ENCODE measurements around the gene PRAC2. TPM values are rescaled to one million over a fixed set of nuclear protein-coding genes. Genes with fewer than 3 reads are reported as not detected.

The PRAC2 gene
- total RNA-seq, 1 experiment from 2014 or later, result 40.8 TPM

Other genes starting within 250 kb of the PRAC2 start
- 4.5 and 6.4 TPM in 2 replicates for gene HOXB1, start 192.2 kb upstream of the PRAC2 start, total RNA-seq (2014; rRNA removed; shearing (Covaris generic))
- gene HOXB2, start 178.1 kb upstream of the PRAC2 start, total RNA-seq (2014; rRNA removed; shearing (Covaris generic)), result 11.8 and 16.1 TPM in 2 replicates
- 0.03 TPM in 1 of 2 replicates, not detected in the other for gene HOXB4, start 144.8 kb upstream of the PRAC2 start, total RNA-seq (2014; rRNA removed; shearing (Covaris generic))
- 4.5 and 6.8 TPM in 2 replicates for gene HOXB3, start 132.9 kb upstream of the PRAC2 start, total RNA-seq (2014; rRNA removed; shearing (Covaris generic))
- not detected in 2 replicates for gene HOXB5, start 129.4 kb upstream of the PRAC2 start, total RNA-seq (2014; rRNA removed; shearing (Covaris generic))
- not detected in 2 replicates for gene HOXB6, start 118.2 kb upstream of the PRAC2 start, total RNA-seq (2014; rRNA removed; shearing (Covaris generic))
- 0.45 TPM in 1 of 2 replicates, not detected in the other for gene HOXB7, start 112.2 kb upstream of the PRAC2 start, total RNA-seq (2014; rRNA removed; shearing (Covaris generic))
- gene HOXB8, start 107.9 kb upstream of the PRAC2 start, total RNA-seq (2014; rRNA removed; shearing (Covaris generic)), result not detected in 2 replicates
- 0.04 TPM in 1 of 2 replicates, not detected in the other for gene HOXB9, start 96.8 kb upstream of the PRAC2 start, total RNA-seq (2014; rRNA removed; shearing (Covaris generic))
- 156 and 173 TPM in 2 replicates for gene PRAC1, start 667 bp upstream of the PRAC2 start, total RNA-seq (2014; rRNA removed; shearing (Covaris generic))
- gene HOXB13, start 5.6 kb downstream of the PRAC2 start, total RNA-seq (2014; rRNA removed; shearing (Covaris generic)), result 7.9 and 11.1 TPM in 2 replicates
- gene TTLL6, start 94.0 kb downstream of the PRAC2 start, total RNA-seq (2014; rRNA removed; shearing (Covaris generic)), result 2.1 and 2.6 TPM in 2 replicates
- gene CALCOCO2, start 107.8 kb downstream of the PRAC2 start, total RNA-seq (2014; rRNA removed; shearing (Covaris generic)), result 19.4 and 23.1 TPM in 2 replicates
- gene ATP5MC1, start 169.6 kb downstream of the PRAC2 start, total RNA-seq (2014; rRNA removed; shearing (Covaris generic)), result 162 and 249 TPM in 2 replicates
- 65.4 and 67.2 TPM in 2 replicates for gene UBE2Z, start 185.2 kb downstream of the PRAC2 start, total RNA-seq (2014; rRNA removed; shearing (Covaris generic))
- gene SNF8, start 221.7 kb downstream of the PRAC2 start, total RNA-seq (2014; rRNA removed; shearing (Covaris generic)), result 62.3 and 98.0 TPM in 2 replicates
- 0.52 and 2.1 TPM in 2 replicates for gene GIP, start 245.4 kb downstream of the PRAC2 start, total RNA-seq (2014; rRNA removed; shearing (Covaris generic))